Fibroblast of lung (primary cell): ENCODE measurements around the gene ARHGEF4.

Experiments used
- EZH2 ChIP-seq: IDR thresholded peaks from 2 replicates; pipeline ENCODE4 v1.5.1; 2012; ENCODE audit warnings: low read length, control low read depth, mild to moderate bottlenecking; ENCODE audit errors: missing control alignments
- TF ChIP-seq, protein P1 (sequence below), 2 donors: IDR thresholded peaks in 1 of 2; conservative IDR thresholded peaks in 1 of 2; 1 replicate in 1 of 2; 2 replicates in 1 of 2; pipeline ENCODE4 v1.5.1; 2011 to 2012; ENCODE audit warnings: low read length in 2 of 2, control low read depth in 1 of 2, inconsistent platforms in 1 of 2, low read depth in 1 of 2, mild to moderate bottlenecking in 1 of 2

DNA sequence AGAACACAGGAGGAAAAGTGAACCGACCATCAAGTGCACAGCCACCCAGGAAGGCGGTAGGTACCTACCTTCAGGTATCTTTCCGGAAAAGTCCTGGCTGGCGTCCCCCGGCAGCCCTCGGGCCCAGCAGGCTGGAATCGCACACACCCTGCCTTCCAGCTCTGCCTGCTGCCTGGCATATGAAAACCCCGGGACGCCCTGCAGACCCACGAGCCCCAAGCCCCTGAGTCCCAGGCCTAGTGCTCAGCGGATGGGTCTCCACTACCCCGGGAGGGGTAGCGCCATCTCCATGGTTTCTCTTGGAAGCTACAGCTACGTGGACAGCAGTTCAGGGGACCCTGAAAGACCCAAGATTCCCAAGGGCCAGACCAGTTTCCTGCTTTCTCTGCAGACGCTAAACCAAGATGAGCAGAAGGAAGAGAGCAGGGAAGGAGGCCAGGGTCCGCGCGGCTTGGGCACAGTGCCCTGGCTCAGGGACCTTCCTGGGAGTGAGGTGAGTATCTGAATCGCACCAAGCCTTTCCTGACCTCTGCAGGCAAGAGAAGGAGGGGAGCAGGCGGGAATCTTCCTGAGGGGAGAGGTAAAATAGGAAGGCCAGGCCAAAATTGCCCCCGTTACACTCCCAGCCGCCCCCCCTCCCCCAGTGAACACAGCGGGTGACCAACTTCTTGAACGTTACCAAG, 80.4 kb downstream of the ARHGEF4 start:
- TF ChIP-seq, protein P1, sequence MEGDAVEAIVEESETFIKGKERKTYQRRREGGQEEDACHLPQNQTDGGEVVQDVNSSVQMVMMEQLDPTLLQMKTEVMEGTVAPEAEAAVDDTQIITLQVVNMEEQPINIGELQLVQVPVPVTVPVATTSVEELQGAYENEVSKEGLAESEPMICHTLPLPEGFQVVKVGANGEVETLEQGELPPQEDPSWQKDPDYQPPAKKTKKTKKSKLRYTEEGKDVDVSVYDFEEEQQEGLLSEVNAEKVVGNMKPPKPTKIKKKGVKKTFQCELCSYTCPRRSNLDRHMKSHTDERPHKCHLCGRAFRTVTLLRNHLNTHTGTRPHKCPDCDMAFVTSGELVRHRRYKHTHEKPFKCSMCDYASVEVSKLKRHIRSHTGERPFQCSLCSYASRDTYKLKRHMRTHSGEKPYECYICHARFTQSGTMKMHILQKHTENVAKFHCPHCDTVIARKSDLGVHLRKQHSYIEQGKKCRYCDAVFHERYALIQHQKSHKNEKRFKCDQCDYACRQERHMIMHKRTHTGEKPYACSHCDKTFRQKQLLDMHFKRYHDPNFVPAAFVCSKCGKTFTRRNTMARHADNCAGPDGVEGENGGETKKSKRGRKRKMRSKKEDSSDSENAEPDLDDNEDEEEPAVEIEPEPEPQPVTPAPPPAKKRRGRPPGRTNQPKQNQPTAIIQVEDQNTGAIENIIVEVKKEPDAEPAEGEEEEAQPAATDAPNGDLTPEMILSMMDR (conservative IDR thresholded peaks at IDR 0.05 in 1 of 2, IDR thresholded peaks at IDR 0.05 in 1 of 2; ENCODE audit: low read depth in 1 of 2, low read length in 2 of 2): no peak
- TF ChIP-seq EZH2: no peak
